ENCODE measurements around the gene OR2T8.

Gene OR2T8

DNA sequence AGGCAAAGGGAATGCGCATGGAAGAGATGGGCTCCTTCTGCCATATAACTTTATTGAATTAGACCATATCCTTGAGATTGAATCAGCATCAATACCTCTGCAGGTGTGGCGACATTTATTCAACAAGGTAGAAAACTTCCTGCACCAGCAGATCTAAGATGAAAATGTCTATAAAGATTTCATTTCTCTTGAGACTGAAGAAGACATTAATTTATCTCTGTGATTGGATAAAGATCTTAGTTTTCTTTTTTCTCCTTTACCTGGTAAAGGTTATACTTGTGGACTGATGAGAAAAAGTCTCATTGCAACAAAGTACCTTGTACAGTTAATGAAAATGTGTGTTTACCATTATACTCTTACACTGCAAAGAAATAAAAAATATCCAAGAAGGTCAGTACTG lies at the start of gene OR2T8:
Gene OR2T8 (plus strand): TSS at position 301 of the 400 bp plus-strand sequence. CDS start 766 bp downstream, outside the sequence.
- DNase-seq (ENCODE audit: low spot score): no peak

GRCh38 chr1:247883346-247883745 lies 36.7 kb upstream of the OR2T8 start:
- no peak for DNase-seq (ENCODE audit: low spot score)

GRCh38 chr1:247884797-247885413 lies 35.1 kb upstream of the OR2T8 start:
- DNase-seq (ENCODE audit: low spot score): no peak

DNA sequence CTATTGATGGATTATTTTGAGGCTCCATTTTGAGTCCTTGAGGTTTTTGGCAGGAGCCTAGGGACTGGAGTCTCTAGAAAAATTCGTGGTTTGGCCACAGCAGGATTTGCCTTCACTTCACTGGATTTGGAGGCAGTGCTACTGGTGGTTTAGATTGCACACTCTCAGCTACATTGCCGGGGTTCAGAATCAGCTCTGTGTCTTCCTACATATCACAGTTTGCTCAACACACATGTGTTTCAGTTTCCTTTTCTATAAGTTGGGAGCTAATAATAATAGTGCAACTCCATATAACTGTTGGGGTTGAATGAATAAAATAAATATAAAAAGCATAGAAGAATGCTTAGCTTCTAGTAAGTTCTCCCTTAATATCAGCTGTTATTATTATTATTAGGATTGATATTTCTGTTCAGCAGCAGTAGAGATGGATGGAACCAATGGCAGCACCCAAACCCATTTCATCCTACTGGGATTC lies 24.9 kb upstream of the OR2T8 start, which contains the start of gene OR2W3:
Gene OR2W3 (plus strand): TSS at position 425 of the 475 bp plus-strand sequence. CDS start 0 bp downstream, at position 425.
- no peak for DNase-seq (ENCODE audit: low spot score)

DNA sequence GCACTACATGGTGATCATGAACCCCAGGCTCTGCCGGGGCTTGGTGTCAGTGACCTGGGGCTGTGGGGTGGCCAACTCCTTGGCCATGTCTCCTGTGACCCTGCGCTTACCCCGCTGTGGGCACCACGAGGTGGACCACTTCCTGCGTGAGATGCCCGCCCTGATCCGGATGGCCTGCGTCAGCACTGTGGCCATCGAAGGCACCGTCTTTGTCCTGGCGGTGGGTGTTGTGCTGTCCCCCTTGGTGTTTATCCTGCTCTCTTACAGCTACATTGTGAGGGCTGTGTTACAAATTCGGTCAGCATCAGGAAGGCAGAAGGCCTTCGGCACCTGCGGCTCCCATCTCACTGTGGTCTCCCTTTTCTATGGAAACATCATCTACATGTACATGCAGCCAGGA lies 24.1 kb upstream of the OR2T8 start:
- no peak for DNase-seq (ENCODE audit: low spot score)

GRCh38 chr1:247904122-247904521 lies 15.9 kb upstream of the OR2T8 start:
- DNase-seq (ENCODE audit: low spot score): no peak

- DNase-seq (ENCODE audit: low spot score): no peak
Observed at GRCh38 chr1:247905181-247905580, 14.9 kb upstream of the OR2T8 start.

GRCh38 chr1:247905910-247906503 lies 14.0 kb upstream of the OR2T8 start:
- no peak for DNase-seq (ENCODE audit: low spot score)

DNA sequence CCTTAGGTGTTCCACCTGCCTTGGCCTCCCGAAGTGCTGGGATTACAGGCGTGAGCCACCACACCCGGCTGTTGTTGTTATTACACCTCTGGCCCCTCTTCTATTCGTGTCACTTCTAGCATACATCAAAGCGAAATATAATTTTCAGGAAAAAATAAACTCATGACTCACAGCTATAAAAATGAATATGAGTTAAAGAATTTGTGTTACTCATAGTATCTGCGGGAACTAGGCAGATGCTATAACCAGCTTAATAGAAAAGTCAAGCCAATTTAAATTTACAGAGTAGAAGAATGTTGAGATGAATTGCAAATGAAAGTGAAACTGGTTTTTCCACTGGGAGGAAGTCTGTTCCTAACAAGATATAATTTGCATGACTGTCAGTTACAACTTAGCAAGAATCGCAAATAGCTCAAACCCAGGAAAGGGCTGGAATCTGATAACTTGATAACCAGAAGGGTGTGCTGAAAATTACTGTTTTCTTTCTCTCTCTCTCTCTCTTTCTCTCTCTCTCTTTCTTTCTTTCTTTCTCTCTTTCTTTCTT lies 13.5 kb upstream of the OR2T8 start:
- peak; percentile 9 for DNase-seq (ENCODE audit: low spot score)

DNA sequence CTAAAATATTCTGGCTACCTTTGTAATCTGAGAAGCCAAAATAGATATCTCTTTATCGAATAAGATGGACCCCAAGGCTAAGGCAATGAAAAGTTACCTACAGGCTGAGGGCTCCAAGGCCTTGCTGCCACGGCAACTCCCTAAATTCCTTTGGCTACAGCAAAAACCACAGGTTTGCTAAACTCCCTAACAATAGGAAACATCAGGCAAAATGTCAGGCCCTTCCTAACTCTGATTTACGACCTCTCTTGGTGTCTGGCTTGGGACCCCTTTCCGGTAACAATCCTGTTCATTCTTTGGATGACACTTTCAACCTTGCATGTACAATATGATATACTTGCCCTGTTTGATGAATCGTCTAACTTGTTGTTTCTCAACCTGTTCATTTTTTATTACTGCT lies 11.3 kb upstream of the OR2T8 start:
- DNase-seq (ENCODE audit: low spot score): no peak

DNA sequence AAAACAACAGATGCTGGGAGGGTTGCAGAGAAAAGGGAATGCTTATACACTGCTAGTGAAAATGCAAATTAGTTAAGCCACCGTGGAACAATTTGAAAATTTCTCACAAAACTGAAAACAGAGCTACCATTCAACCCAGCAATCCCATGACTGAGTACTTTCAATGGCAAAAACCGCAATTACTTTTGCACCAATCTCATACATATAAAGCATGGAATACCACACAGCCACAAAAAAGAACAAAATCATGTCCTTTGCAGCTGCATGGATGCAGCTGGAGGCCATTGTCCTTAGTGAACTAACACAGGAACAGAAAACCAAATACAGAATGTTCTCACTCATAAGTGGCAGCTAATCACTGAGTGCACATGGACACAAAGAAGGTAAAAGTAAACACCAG lies 6.3 kb upstream of the OR2T8 start:
- DNase-seq (ENCODE audit: low spot score): no peak

DNA sequence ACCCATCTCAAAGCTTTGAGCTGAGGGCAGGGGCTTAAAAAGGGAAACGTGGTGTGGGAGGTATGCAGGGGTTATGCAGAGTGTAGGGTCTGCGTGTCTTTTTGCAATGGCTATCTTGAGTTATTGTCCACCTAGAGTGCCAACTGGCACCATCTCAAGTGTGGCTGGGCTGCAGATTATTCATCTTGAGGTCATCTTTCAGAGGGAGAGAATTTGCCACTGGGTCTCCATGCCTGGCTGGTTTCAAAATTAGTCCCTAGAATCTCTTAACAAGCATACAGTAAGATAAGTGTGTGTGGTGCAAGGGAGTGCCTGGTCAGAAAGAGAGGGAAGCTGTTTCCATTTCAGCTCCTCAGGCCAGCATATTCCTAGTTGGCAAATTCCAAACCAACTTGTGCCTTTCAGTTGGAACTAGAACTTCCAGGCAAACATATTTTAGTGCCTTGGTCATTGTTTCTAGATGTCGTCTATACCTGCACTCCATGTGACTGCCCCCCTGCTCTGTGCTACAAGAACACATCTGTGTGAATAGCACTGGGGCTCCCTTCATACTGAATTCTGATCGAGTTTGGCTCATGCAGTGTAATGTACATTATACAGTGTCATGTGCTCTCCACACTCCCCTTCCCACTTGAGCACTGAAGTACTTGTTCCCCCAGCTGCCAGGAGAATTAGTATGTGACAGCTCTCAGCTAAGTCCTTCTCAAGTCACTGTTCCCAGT lies 5.0 kb upstream of the OR2T8 start:
- no peak for DNase-seq (ENCODE audit: low spot score)

DNA sequence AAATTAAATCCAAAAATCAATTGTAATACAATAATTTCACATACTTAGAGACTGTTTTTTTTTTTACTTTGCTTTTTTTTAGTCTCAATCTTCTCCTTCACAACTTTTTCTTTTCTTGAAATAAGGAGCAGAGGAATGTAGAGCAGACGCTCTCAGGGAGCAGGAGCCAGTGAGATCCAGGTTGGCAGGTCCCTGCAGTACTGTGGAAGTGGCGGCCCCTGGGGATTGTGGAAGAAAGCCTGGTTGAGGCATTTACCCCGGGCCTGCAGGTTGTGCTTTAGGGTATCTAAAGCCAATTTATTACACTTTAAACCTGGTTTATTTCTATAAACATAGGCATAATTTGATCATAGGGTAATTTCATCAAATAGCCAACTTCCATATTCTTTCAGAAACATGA lies 3.9 kb downstream of the OR2T8 start:
- DNase-seq (ENCODE audit: low spot score): no peak

GRCh38 chr1:247924868-247925267 lies 4.8 kb downstream of the OR2T8 start, which contains the start of gene OR2AJ1:
OR2AJ1 (plus strand) TSS chr1:247924889; CDS start chr1:247933769, 8,880 bp downstream.
- DNase-seq (ENCODE audit: low spot score): no peak

- DNase-seq (ENCODE audit: low spot score): no peak
Observed at GRCh38 chr1:247933989-247934388, 13.9 kb downstream of the OR2T8 start.

GRCh38 chr1:247935781-247936180 lies 15.7 kb downstream of the OR2T8 start:
- DNase-seq (ENCODE audit: low spot score): no peak

DNA sequence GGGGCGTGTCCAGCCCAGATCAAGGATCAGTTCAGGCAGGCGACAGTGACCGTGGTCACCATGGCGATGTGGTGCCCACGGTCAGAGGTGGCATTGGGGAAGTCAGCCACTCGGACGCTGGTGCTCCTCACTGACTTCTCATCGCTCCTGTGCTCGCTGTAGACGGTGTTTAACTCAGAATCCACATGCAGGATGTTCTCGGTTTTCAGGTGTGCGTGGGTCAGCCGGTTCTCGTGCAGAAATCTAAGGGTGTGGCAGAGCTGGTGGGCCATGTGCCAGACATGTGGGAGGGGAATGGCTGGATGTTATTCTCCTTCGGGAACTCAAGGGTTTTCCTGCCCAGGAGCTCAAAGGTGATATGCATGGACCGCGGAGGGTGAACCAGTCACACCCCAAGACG lies 16.4 kb downstream of the OR2T8 start:
- no peak for DNase-seq (ENCODE audit: low spot score)

- peak; percentile 7 for DNase-seq (ENCODE audit: low spot score)
Observed at GRCh38 chr1:247936965-247937734, 17.1 kb downstream of the OR2T8 start.

DNA sequence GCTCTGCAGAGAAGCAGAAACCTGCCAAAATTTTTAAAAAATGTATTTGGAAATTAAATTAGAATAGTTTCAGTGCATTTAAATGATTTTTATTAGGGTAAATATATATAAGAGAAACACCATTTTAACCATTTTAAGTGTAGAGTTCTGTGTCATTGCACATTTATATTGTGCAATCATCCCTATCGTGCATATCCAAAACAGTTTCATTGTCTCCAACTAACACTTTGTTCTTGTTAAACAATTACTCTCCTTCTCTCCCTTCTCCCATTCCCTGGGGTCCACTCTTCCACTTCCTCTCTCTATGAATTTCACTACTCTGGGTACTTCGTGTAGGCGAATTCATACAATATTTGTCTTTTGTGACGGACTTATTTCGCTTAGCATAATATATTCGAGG lies 22.6 kb downstream of the OR2T8 start:
- DNase-seq (ENCODE audit: low spot score): no peak

- DNase-seq (ENCODE audit: low spot score): no peak
Observed at GRCh38 chr1:247948558-247948957, 28.5 kb downstream of the OR2T8 start, which contains the start of gene OR2L8. OR2L8 (plus strand) TSS chr1:247948858; CDS start chr1:247948858, 0 bp downstream.

DNA sequence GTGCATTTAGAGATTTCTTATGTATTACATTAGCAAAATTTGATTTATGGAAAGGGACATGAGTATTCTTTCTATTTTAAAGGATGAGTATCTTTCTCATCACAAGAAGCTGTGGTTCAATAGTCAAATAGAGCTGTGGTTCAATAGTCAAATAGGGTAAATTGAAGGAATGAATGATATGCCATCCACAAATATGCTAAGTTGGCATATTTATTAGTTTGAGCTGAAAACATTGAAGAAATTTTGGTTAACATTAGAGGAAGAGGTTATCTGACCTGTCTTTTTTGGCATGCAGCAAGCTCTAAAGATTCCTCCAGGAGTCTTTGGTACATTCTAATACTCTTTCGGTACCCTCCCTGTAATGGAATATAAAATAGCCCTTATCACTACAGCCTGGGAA lies 33.4 kb downstream of the OR2T8 start:
- DNase-seq (ENCODE audit: low spot score): no peak

DNA sequence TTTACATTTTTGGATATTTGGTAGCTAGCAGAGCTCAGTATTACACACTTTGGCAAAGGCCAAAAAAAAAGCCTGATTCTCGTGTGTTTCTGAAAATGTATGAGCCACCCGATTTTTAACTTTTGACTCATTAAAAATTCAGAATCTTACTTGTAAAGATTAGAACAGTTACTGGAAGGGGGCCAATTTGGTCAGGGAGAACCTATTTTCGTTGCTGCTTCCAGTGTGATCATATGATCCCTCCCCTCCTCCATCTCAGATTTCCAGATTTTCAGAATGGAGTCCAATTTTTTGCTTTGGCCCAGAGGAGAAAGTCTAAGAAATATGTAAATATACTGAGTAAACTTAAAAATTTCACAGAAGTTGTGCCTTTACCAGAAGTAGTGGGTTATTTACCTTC lies 41.7 kb downstream of the OR2T8 start:
- DNase-seq (ENCODE audit: low spot score): no peak

Data from GM03348 (cell line).